Neuron (in vitro differentiated cells): Measurements from ENCODE around the gene KRTAP5-11.

Experiments used
- H2AFZ ChIP-seq: one replicate; pipeline ENCODE4 v1.6.1; 2013; ENCODE audit warnings: low read depth, mild to moderate bottlenecking, inconsistent platforms, low read length, moderate library complexity
- H3K27me3 ChIP-seq: one replicate; pipeline ENCODE4 v1.6.1; 2013; ENCODE audit warnings: low read length; ENCODE audit not compliant: insufficient read depth
- H3K36me3 ChIP-seq: one replicate; pipeline ENCODE4 v1.6.1; 2013; ENCODE audit warnings: low read length; ENCODE audit not compliant: insufficient read depth
- H3K4me1 ChIP-seq: one replicate; pipeline ENCODE4 v1.6.1; 2013; ENCODE audit warnings: low read length; ENCODE audit not compliant: insufficient read depth
- H3K4me3 ChIP-seq: 2 replicates; pipeline ENCODE4 v1.5.1; 2013; ENCODE audit warnings: mild to moderate bottlenecking, low read length, moderate library complexity
- H3K9me3 ChIP-seq: one replicate; pipeline ENCODE4 v1.6.1; 2013; ENCODE audit warnings: low read length

The KRTAP5-11 gene

GRCh38 chr11:71558996-71559395 lies 23.7 kb downstream of the KRTAP5-11 start:
- H3K27me3 ChIP-seq, result no peaks in the 10 kb centered on the region
- no peak overlapping the region for H2AFZ ChIP-seq
- H3K4me1 ChIP-seq, result no peaks in the 10 kb centered on the region
- H3K36me3 ChIP-seq, result no peaks in the 10 kb centered on the region
- H3K4me3 ChIP-seq, result no peak overlapping the region
- no peaks in the 10 kb centered on the region for H3K9me3 ChIP-seq

GRCh38 chr11:71557257-71557656 lies 25.4 kb downstream of the KRTAP5-11 start:
- Histone ChIP-seq H3K9me3 (no peaks in the 10 kb centered on the region), H3K4me3 (no peak overlapping the region), H3K36me3 (no peaks in the 10 kb centered on the region), H2AFZ (no peak overlapping the region), H3K4me1 (no peaks in the 10 kb centered on the region), H3K27me3 (no peaks in the 10 kb centered on the region)

DNA sequence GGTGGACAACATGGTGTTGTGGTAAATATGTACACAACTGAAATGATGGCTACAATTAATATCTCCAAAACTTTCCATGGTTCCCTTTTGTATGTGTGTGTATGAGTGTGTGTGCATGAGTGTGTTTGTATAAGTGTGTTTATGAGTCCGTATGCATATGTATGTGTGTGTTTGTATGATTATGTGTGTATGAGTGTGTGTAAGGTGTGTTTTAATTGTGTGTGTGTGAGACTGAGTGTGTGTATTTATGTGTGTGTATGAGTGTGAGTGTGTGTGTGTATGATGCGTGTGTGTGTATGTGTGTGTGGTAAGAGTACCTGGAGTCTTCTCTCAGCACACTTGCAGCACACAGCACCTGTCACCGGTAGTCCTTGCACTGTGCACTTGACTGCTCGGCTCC lies 26.7 kb downstream of the KRTAP5-11 start:
- no peaks in the 10 kb centered on the region for H3K9me3 ChIP-seq
- no peak overlapping the region for H2AFZ ChIP-seq
- H3K4me3 ChIP-seq, result no peak overlapping the region
- no peaks in the 10 kb centered on the region for H3K4me1 ChIP-seq
- H3K36me3 ChIP-seq, result no peaks in the 10 kb centered on the region
- H3K27me3 ChIP-seq, result no peaks in the 10 kb centered on the region

GRCh38 chr11:71555508-71555907 lies 27.2 kb downstream of the KRTAP5-11 start:
- H3K4me3 ChIP-seq, result no peak overlapping the region
- no peaks in the 10 kb centered on the region for H3K36me3 ChIP-seq
- H3K27me3 ChIP-seq, result no peaks in the 10 kb centered on the region
- H2AFZ ChIP-seq, result no peak overlapping the region
- no peaks in the 10 kb centered on the region for H3K9me3 ChIP-seq
- no peaks in the 10 kb centered on the region for H3K4me1 ChIP-seq

GRCh38 chr11:71554996-71555395 lies 27.7 kb downstream of the KRTAP5-11 start:
- Histone ChIP-seq H3K4me1 (no peaks in the 10 kb centered on the region), H3K9me3 (no peaks in the 10 kb centered on the region), H3K4me3 (no peak overlapping the region), H3K36me3 (no peaks in the 10 kb centered on the region), H2AFZ (no peak overlapping the region), H3K27me3 (no peaks in the 10 kb centered on the region)

DNA sequence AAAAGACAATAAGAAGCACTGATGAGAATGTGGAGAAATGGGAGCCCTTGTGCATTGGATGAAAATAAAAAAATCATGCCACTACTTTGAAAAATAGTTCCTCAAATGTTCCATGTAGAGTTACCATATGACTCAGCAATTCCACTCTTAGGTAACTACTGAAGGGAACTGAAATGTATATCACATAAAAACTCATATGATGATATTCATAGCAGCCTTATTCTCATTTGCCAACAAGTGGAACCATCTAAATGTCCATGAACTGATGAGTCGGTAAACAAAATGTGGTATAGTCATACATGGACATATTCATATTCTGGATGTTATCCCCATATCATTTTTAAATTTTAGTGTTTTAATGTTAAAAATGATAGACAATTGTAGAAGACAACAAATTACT lies 31.0 kb downstream of the KRTAP5-11 start:
- H3K27me3 ChIP-seq, result no peaks in the 10 kb centered on the region
- no peak overlapping the region for H2AFZ ChIP-seq
- no peaks in the 10 kb centered on the region for H3K9me3 ChIP-seq
- H3K36me3 ChIP-seq, result no peaks in the 10 kb centered on the region
- H3K4me3 ChIP-seq, result no peak overlapping the region
- H3K4me1 ChIP-seq, result no peaks in the 10 kb centered on the region

DNA sequence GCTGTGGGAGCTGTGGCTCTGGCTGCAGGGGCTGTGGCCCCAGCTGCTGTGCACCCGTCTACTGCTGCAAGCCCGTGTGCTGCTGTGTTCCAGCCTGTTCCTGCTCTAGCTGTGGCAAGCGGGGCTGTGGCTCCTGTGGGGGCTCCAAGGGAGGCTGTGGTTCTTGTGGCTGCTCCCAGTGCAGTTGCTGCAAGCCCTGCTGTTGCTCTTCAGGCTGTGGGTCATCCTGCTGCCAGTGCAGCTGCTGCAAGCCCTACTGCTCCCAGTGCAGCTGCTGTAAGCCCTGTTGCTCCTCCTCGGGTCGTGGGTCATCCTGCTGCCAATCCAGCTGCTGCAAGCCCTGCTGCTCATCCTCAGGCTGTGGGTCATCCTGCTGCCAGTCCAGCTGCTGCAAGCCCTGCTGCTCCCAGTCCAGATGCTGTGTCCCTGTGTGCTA lies 33.9 kb downstream of the KRTAP5-11 start:
- Histone ChIP-seq H3K36me3 (no peaks in the 10 kb centered on the region), H2AFZ (no peak overlapping the region), H3K4me3 (no peak overlapping the region), H3K27me3 (no peaks in the 10 kb centered on the region), H3K4me1 (no peaks in the 10 kb centered on the region), H3K9me3 (no peaks in the 10 kb centered on the region)

DNA sequence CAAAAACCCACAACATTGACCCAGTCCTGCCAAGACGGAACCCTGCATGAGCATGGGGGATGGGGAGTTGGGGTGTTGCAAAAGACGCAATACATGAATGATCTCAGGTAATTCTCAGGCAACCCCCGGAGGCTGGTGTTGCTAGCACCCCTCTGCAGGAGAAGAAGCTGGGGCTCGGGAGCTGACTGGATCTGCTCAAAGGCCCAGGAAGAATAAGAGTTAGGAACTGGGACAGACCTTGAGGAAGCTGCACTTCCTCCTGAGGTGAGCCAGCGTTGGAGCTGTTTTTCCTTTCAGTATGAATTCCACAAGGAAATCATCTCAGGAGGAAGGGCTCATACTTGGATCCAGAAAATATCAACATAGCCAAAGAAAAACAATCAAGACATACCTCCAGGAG lies 34.6 kb downstream of the KRTAP5-11 start, which contains the start of gene KRTAP5-9:
TSS of gene KRTAP5-9 (plus strand) at position 301 of the 400 bp plus-strand sequence. CDS start 238 bp downstream, outside the sequence.
- Histone ChIP-seq H2AFZ (no peak within 1 kb of the TSS), H3K27me3 (no peaks in the 10 kb centered on the region), H3K36me3 (no peaks in the 10 kb centered on the region), H3K4me3 (no peak within 1 kb of the TSS), H3K9me3 (no peaks in the 10 kb centered on the region), H3K4me1 (no peaks in the 10 kb centered on the region)

- peaks cover 2% of the 10 kb centered on the region for H3K27me3 ChIP-seq
- H3K9me3 ChIP-seq, result no peaks in the 10 kb centered on the region
- no peak overlapping the region for H2AFZ ChIP-seq
- no peaks in the 10 kb centered on the region for H3K4me1 ChIP-seq
- H3K36me3 ChIP-seq, result no peaks in the 10 kb centered on the region
- no peak overlapping the region for H3K4me3 ChIP-seq
Measured at GRCh38 chr11:71545405-71545966, 37.2 kb downstream of the KRTAP5-11 start.

GRCh38 chr11:71544525-71545214 lies 38.0 kb downstream of the KRTAP5-11 start:
- Histone ChIP-seq H2AFZ (no peak overlapping the region), H3K36me3 (no peaks in the 10 kb centered on the region), H3K4me1 (no peaks in the 10 kb centered on the region), H3K9me3 (no peaks in the 10 kb centered on the region), H3K27me3 (peaks cover 2% of the 10 kb centered on the region), H3K4me3 (no peak overlapping the region)

- Histone ChIP-seq H3K9me3 (no peaks in the 10 kb centered on the region), H3K4me3 (no peak overlapping the region), H2AFZ (no peak overlapping the region), H3K36me3 (no peaks in the 10 kb centered on the region), H3K4me1 (no peaks in the 10 kb centered on the region), H3K27me3 (peaks cover 7% of the 10 kb centered on the region)
Measured at GRCh38 chr11:71543866-71544265, 38.8 kb downstream of the KRTAP5-11 start.

- Histone ChIP-seq H3K4me1 (no peaks in the 10 kb centered on the region), H3K4me3 (no peak overlapping the region), H3K9me3 (no peaks in the 10 kb centered on the region), H3K27me3 (peaks cover 7% of the 10 kb centered on the region), H2AFZ (no peak overlapping the region), H3K36me3 (no peaks in the 10 kb centered on the region)
Measured at GRCh38 chr11:71542879-71543777, 39.5 kb downstream of the KRTAP5-11 start.

- no peaks in the 10 kb centered on the region for H3K36me3 ChIP-seq
- no peak overlapping the region for H3K4me3 ChIP-seq
- H3K4me1 ChIP-seq, result no peaks in the 10 kb centered on the region
Measured at GRCh38 chr11:71542382-71542781, 40.3 kb downstream of the KRTAP5-11 start.

More at GRCh38 chr11:71542382-71542781, 40.3 kb downstream of the KRTAP5-11 start:
- Histone ChIP-seq H3K27me3 (peaks cover 7% of the 10 kb centered on the region), H2AFZ (no peak overlapping the region), H3K9me3 (no peaks in the 10 kb centered on the region)
